Ovary (tissue), 9 donors: ENCODE results near the gene TMEM45A. TPM values are rescaled to one million over a fixed set of nuclear protein-coding genes. Genes with fewer than 3 reads are reported as not detected.

Source experiments
- DNase-seq, 5 donors: peaks; one replicate each; pipeline ENCODE4 v3.0.0-alpha.2; 2019 to 2020
- H3K27ac ChIP-seq, 2 donors: fragments of 200-600 bp; one replicate each; pipeline versions ENCODE4 v1.5.1 to v1.8.0; 2019 to 2022
- H3K27me3 ChIP-seq: fragments of 200-600 bp; one replicate; pipeline ENCODE4 v1.8.0; 2022
- H3K36me3 ChIP-seq: fragments of 200-600 bp; sonication (generic); one replicate; pipeline ENCODE4 v1.5.1; 2019
- H3K4me1 ChIP-seq: one replicate; pipeline ENCODE4 v1.8.1; 2013; ENCODE audit warnings: mild to moderate bottlenecking, moderate library complexity; ENCODE audit not compliant: insufficient read depth
- H3K4me3 ChIP-seq: fragments of 200-600 bp; sonication (generic); one replicate; pipeline ENCODE4 v1.5.1; 2017
- H3K9me3 ChIP-seq, 2 donors: fragments of 200-600 bp in 1 of 2; sonication (generic) in 1 of 2; one replicate each; pipeline versions ENCODE4 v1.5.1 to v1.8.1; 2013 to 2019; ENCODE audit warnings: mild to moderate bottlenecking in 1 of 2, moderate library complexity in 1 of 2
- EP300 ChIP-seq: sonication (generic); formaldehyde crosslinking; IDR thresholded peaks from one replicate; pipeline ENCODE4 v1.6.1; 2017; ENCODE audit warnings: antibody characterized with exemption
- POLR2A ChIP-seq: fragments of 450-650 bp; IDR thresholded peaks from one replicate; pipeline ENCODE4 v1.6.1; 2017; ENCODE audit warnings: antibody characterized with exemption, mild to moderate bottlenecking, moderate library complexity
- WGBS, 3 donors: extraction: QIAGEN DNeasy Blood & Tissue Kit in 1 of 3; methylation state at CpG; one replicate each; pipeline versions ENCODE4 v1.1.5 to v1.1.7; 2013 to 2017; 5-methylcytosine and 5-hydroxymethylcytosine counted together
- intact Hi-C, 4 donors: fragments of 100-400 bp; cut with DNase I; formaldehyde crosslinking; loops; one replicate each; pipeline versions ENCODE4 v1.11.0 to v1.15.1; 2022 to 2023
- polyA plus RNA-seq, 2 donors: library from polyadenylated mRNA; stranded (reverse); fragments of 200-250 nt in 1 of 2; fragments of 350-450 nt in 1 of 2; fragmentation: Illumina TruSeq in 1 of 2; extraction: RNeasy Lipid Tissue Mini Kit (QIAGEN cat#74804) in 1 of 2; gene quantifications; one replicate each; pipeline ENCODE4 v1.2.3, GENCODE V29; 2013 to 2014
- total RNA-seq, 7 donors: library from RNA; depleted of rRNA in 2 of 7; stranded (reverse); fragments of >200 nt in 2 of 7; fragmentation: NEBNext Ultra II Directional in 3 of 7; extraction: Animal tissue kit (Norgen Biotek cat#: 25700) in 3 of 7; gene quantifications; one replicate each; pipeline versions ENCODE4 v1.1.0 to v1.2.4, GENCODE V29; 2016 to 2023
- TF ChIP-seq, protein P1 (sequence below), 3 donors: fragments of 450-650 bp in 2 of 3; fragments of 200-600 bp in 1 of 3; IDR thresholded peaks; one replicate each; pipeline versions ENCODE4 v1.5.1 to v1.8.0; 2016 to 2022; ENCODE audit warnings: antibody characterized with exemption in 3 of 3, mild to moderate bottlenecking in 1 of 3
- donor health status: DM: no; HTN: no; CAD: no; lungs with moderate emphysema.
- donor health status: DM: no; HTN: no; CAD: no.
- donor health status: Bipolar disorder and iron deficiency.
- donor health status: DM: yes; HTN: yes; CAD: no.
- donor health status: DM: no; HTN: no; CAD: no.
- donor health status: DM: yes; HTN: yes; CAD: no.

The TMEM45A gene
- total and polyA plus RNA-seq, 9 donors = 6.1 to 72.0 (median 9.1) TPM

GRCh38 chr3:100522125-100522524 is 29.7 kb downstream of the TMEM45A start:
- Histone ChIP-seq H3K36me3 (no peaks in the 10 kb centered on the region), H3K27ac (no peak overlapping the region), H3K4me1 (no peaks in the 10 kb centered on the region), H3K27me3 (no peaks in the 10 kb centered on the region), H3K9me3 (no peaks in the 10 kb centered on the region), H3K4me3 (no peak overlapping the region)
- TF ChIP-seq, protein P1, sequence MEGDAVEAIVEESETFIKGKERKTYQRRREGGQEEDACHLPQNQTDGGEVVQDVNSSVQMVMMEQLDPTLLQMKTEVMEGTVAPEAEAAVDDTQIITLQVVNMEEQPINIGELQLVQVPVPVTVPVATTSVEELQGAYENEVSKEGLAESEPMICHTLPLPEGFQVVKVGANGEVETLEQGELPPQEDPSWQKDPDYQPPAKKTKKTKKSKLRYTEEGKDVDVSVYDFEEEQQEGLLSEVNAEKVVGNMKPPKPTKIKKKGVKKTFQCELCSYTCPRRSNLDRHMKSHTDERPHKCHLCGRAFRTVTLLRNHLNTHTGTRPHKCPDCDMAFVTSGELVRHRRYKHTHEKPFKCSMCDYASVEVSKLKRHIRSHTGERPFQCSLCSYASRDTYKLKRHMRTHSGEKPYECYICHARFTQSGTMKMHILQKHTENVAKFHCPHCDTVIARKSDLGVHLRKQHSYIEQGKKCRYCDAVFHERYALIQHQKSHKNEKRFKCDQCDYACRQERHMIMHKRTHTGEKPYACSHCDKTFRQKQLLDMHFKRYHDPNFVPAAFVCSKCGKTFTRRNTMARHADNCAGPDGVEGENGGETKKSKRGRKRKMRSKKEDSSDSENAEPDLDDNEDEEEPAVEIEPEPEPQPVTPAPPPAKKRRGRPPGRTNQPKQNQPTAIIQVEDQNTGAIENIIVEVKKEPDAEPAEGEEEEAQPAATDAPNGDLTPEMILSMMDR (IDR thresholded peaks at IDR 0.05) = no peak
- no peak for TF ChIP-seq POLR2A
- intact Hi-C loops = no loop called here
- 94 to 96% (median 95%) methylated on average over 3 of the region's 3 CpGs for WGBS, 3 donors
- DNase-seq = no peak

- intact Hi-C loops = no loop called here
- Histone ChIP-seq H3K27me3 (no peaks in the 10 kb centered on the region), H3K9me3 (no peaks in the 10 kb centered on the region), H3K4me1 (no peaks in the 10 kb centered on the region), H3K36me3 (no peaks in the 10 kb centered on the region), H3K4me3 (no peak overlapping the region), H3K27ac (no peak overlapping the region)
- TF ChIP-seq EP300 = no peak
- TF ChIP-seq, protein P1 (IDR thresholded peaks at IDR 0.05) = no peak
- TF ChIP-seq POLR2A = no peak
- WGBS, 3 donors = 90 to 93% (median 93%) methylated on average over 4 of the region's 4 CpGs
- DNase-seq = no peak
Measured at GRCh38 chr3:100523050-100523760, 30.8 kb downstream of the TMEM45A start.

DNA sequence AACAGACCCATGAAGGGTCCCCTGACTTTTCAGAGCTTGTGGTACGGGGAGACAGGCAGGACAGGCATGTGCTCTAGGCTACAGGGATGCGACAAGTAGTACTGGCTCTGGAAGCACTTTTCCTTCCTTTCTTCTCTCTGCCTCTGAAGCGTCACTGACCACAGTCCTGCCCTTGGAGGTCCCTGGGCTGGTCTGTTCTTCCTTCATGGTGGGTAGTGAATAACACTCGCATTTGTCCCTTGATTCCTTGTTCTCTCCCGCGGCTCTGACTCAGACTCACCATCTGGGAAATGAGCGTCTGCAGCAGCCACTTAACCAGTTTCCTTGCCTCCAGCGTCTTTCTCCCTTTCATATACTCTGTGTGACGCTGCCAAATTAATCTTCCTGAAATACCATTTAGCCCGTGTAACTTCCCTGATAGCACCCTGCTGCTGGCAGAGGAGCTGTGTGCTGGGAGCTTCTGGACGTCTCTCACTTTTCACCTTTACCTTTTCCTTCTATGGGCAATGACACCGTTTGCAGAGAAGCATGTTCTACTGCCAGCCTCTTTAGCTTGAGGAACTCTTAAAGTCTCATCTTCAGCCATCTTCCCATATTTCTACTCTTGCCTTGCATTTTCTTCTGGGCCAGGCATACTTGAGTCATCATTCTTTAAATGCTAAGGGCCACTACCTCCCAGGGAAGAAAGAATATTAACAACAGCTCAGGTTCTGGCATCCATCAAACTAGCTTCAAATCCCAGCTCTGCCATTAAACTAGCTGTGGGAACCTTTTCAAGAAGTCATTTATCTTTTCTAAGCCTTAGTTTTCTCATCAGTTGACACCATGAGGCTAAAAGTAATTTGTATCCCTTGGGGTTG is 33.6 kb downstream of the TMEM45A start:
- no peak for DNase-seq
- H3K36me3 ChIP-seq = no peaks in the 10 kb centered on the region
- 66 to 81% (median 80%) methylated on average over 12 of the region's 12 CpGs for WGBS, 3 donors
- H3K27ac ChIP-seq = no peak overlapping the region
- no peak for TF ChIP-seq POLR2A
- no peak for TF ChIP-seq EP300
- TF ChIP-seq, protein P1 (IDR thresholded peaks at IDR 0.05) = no peak
- no peaks in the 10 kb centered on the region for H3K27me3 ChIP-seq
- no peak overlapping the region for H3K4me3 ChIP-seq
- H3K9me3 ChIP-seq = no peaks in the 10 kb centered on the region
- H3K4me1 ChIP-seq = no peaks in the 10 kb centered on the region
- intact Hi-C loops = no loop called here

- Histone ChIP-seq H3K36me3 (no peaks in the 10 kb centered on the region), H3K27ac (no peak overlapping the region), H3K4me1 (no peaks in the 10 kb centered on the region), H3K9me3 (no peaks in the 10 kb centered on the region), H3K4me3 (no peak overlapping the region), H3K27me3 (no peaks in the 10 kb centered on the region)
- 88 to 94% (median 91%) methylated on average over 4 of the region's 4 CpGs for WGBS, 3 donors
- DNase-seq = no peak
- intact Hi-C loops = no loop called here
- TF ChIP-seq EP300 (no peak), POLR2A (no peak)
- TF ChIP-seq, protein P1 (IDR thresholded peaks at IDR 0.05) = no peak
Measured at GRCh38 chr3:100526613-100527346, 34.4 kb downstream of the TMEM45A start.
